DOHH2 (cell line): ENCODE measurements around the gene ABR.

ENCODE experiments used
- H3F3A ChIP-seq: fragments of 200-600 bp; sonication (generic), shearing (Covaris generic); 2 replicates; pipeline ENCODE4 v1.6.0; 2016; ENCODE audit warnings: antibody characterized with exemption, mild to moderate bottlenecking; ENCODE audit not compliant: control insufficient read depth, insufficient read depth
- H3K27ac ChIP-seq: fragments of 200-600 bp; sonication (generic); 2 replicates; pipeline ENCODE4 v1.5.1; 2014; ENCODE audit warnings: low read depth, mild to moderate bottlenecking, low read length, moderate library complexity
- H3K27me3 ChIP-seq: fragments of 200-600 bp; sonication (generic); 2 replicates; pipeline ENCODE4 v1.6.1; 2014; ENCODE audit warnings: mild to moderate bottlenecking, low read length, mixed read lengths; ENCODE audit not compliant: control insufficient read depth
- H3K36me3 ChIP-seq: fragments of 200-600 bp; sonication (generic); 2 replicates; pipeline ENCODE4 v1.6.1; 2014; ENCODE audit warnings: mild to moderate bottlenecking, low read length, moderate library complexity, mixed read lengths; ENCODE audit not compliant: control insufficient read depth
- H3K4me1 ChIP-seq: fragments of 200-600 bp; sonication (generic); 2 replicates; pipeline ENCODE4 v1.6.1; 2014; ENCODE audit warnings: mild to moderate bottlenecking, low read length, mixed read lengths; ENCODE audit not compliant: control insufficient read depth
- H3K4me2 ChIP-seq: fragments of 200-600 bp; sonication (generic); 2 replicates; pipeline ENCODE4 v1.6.0; 2014; ENCODE audit warnings: mild to moderate bottlenecking, low read length, moderate library complexity
- H3K4me3 ChIP-seq: fragments of 200-600 bp; sonication (generic); 2 replicates; pipeline ENCODE4 v1.5.1; 2014; ENCODE audit warnings: mild to moderate bottlenecking, low read length, mixed read lengths
- H3K79me2 ChIP-seq: fragments of 200-600 bp; sonication (generic); 2 replicates; pipeline ENCODE4 v1.6.1; 2014; ENCODE audit warnings: mild to moderate bottlenecking, low read length, mixed read lengths; ENCODE audit not compliant: control insufficient read depth
- H3K9me2 ChIP-seq: fragments of 200-600 bp; sonication (generic); replicated peaks from 2 replicates; pipeline ENCODE4 v1.6.1; 2014; ENCODE audit warnings: mild to moderate bottlenecking, low read length, mixed read lengths; ENCODE audit not compliant: control insufficient read depth
- H3K9me3 ChIP-seq: fragments of 200-600 bp; sonication (generic); 2 replicates; pipeline ENCODE4 v1.6.1; 2014; ENCODE audit warnings: antibody characterized with exemption, low read length, mixed read lengths; ENCODE audit not compliant: control insufficient read depth, insufficient read depth
- H4K20me1 ChIP-seq: fragments of 200-600 bp; sonication (generic); 2 replicates; pipeline ENCODE4 v1.6.0; 2014; ENCODE audit warnings: low read depth, mild to moderate bottlenecking, antibody characterized with exemption, low read length, moderate library complexity; ENCODE audit not compliant: control insufficient read depth, insufficient read depth
- EZH2phosphoT487 ChIP-seq: fragments of 200-600 bp; sonication (generic); IDR thresholded peaks from 2 replicates; pipeline ENCODE4 v1.6.1; 2017; ENCODE audit warnings: borderline replicate concordance, mild to moderate bottlenecking, antibody characterized with exemption, low read length, moderate library complexity, mixed read lengths
- TF ChIP-seq, protein P1 (sequence below): fragments of 200-600 bp; sonication (generic); IDR thresholded peaks from one replicate; pipeline ENCODE4 v1.5.1; 2014; ENCODE audit warnings: antibody characterized with exemption, mild to moderate bottlenecking, low read depth, low read length; ENCODE audit not compliant: poor library complexity, severe bottlenecking

Gene ABR

DNA sequence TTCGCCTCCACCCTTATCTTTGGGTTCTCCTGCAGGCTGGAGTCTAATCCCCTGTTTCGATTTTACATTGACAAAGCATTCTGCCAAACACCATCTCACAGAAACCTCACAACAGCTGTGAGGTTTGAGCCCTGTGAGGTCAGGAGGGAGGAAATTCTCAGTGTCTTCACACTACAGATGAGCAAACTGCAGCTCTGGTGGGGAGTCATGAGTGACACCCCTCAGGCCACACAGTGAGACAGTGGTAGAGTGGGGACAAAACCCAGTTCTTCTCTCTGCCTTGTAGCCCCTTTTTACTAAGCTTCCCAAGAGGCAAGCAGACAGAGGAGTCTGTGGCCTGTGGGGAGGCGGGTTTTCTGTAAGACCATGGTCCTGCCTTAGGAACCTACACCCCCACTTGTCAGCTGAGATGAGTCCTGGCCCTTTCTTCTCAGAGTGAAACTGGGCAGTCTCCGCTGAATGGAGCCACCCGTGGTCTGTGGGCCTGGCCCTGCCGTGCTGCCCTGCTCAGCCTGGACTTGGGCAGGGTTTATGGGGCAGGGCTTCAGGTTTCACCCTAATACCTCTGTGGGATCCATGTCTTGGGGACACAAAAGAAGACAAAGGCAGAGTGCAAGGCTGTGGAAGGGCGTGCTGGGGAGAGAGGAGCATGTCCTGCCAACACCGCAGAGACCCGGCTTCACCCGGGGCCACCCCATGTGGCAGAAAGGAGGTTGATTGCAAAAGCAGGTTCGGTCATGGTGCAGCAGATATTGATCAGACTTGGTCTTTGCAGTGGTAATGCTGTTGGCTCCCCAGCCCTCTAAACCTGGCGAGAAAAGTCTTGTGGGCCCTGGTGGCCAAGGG lies 59.0 kb downstream of the ABR start:
- Histone ChIP-seq H3K9me2 (no peaks in the 10 kb centered on the region), H4K20me1 (peaks cover 8% of the 10 kb centered on the region; the same call in 1 of the 2 replicates), H3F3A (no peaks in the 10 kb centered on the region), H3K4me2 (no peak overlapping the region), H3K27me3 (no peaks in the 10 kb centered on the region), H3K9me3 (peaks cover 12% of the 10 kb centered on the region; the same call in 1 of the 2 replicates), H3K4me3 (no peak overlapping the region), H3K4me1 (peaks cover 30% of the 10 kb centered on the region), H3K27ac (no peak overlapping the region), H3K79me2 (peaks cover 71% of the 10 kb centered on the region), H3K36me3 (peaks cover 56% of the 10 kb centered on the region)
- TF ChIP-seq, protein P1, sequence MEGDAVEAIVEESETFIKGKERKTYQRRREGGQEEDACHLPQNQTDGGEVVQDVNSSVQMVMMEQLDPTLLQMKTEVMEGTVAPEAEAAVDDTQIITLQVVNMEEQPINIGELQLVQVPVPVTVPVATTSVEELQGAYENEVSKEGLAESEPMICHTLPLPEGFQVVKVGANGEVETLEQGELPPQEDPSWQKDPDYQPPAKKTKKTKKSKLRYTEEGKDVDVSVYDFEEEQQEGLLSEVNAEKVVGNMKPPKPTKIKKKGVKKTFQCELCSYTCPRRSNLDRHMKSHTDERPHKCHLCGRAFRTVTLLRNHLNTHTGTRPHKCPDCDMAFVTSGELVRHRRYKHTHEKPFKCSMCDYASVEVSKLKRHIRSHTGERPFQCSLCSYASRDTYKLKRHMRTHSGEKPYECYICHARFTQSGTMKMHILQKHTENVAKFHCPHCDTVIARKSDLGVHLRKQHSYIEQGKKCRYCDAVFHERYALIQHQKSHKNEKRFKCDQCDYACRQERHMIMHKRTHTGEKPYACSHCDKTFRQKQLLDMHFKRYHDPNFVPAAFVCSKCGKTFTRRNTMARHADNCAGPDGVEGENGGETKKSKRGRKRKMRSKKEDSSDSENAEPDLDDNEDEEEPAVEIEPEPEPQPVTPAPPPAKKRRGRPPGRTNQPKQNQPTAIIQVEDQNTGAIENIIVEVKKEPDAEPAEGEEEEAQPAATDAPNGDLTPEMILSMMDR: no peak
- TF ChIP-seq EZH2phosphoT487: no peak

DNA sequence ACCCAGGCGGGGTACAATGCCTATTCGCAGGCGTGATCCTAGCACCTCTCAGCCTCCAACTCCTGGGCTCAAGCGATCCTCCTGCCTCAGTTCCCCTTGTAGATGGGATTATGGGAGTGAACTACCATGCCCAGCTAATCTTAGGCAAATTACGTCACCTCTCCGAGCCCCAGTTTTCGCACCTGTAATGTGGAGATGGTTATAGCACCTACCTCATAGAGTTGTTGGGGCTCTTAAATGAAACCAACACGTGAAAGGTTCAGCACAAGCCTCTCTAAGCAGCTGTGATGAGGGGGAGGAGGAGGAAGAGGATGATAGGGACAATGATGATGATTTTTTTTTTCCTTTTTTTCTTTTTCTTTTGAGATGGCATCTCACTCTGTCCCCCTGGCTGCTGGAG lies 59.9 kb downstream of the ABR start:
- Histone ChIP-seq H3K27ac (no peak overlapping the region), H3K79me2 (peaks cover 70% of the 10 kb centered on the region), H3K36me3 (peaks cover 57% of the 10 kb centered on the region), H3F3A (no peaks in the 10 kb centered on the region), H3K4me3 (no peak overlapping the region), H3K4me2 (no peak overlapping the region), H3K4me1 (peaks cover 23% of the 10 kb centered on the region), H4K20me1 (peaks cover 8% of the 10 kb centered on the region; the same call in 1 of the 2 replicates), H3K9me3 (peaks cover 12% of the 10 kb centered on the region; the same call in 1 of the 2 replicates), H3K9me2 (no peaks in the 10 kb centered on the region), H3K27me3 (no peaks in the 10 kb centered on the region)
- TF ChIP-seq EZH2phosphoT487: no peak
- TF ChIP-seq, protein P1: no peak

DNA sequence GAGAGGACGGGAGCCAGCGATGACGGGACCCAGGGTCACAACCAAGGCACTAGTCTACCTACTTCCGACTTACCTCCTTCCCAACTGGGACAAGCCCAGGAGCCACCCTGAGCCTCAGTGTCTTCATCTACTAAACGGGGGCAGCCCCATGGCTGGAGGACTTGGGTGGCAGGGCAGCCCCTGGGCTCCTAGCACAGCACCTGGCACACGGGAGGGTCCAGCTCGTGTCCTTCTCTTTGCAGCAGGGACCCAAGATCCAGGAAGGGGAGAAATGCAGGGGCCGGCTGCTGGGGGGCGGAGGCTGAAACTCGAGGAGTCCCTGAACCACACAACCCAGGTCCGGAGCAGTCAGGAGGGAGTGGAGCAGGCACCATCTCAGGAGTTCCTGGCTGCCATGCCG lies 63.2 kb downstream of the ABR start:
- TF ChIP-seq, protein P1: no peak
- TF ChIP-seq EZH2phosphoT487: no peak
- H3K9me2 ChIP-seq: no peaks in the 10 kb centered on the region
- H4K20me1 ChIP-seq: 0 out of 2 replicates have a peak, but pooled peaks cover 2% of the 10 kb centered on the region
- no peaks in the 10 kb centered on the region for H3F3A ChIP-seq
- peaks cover 29% of the 10 kb centered on the region for H3K36me3 ChIP-seq
- peaks cover 15% of the 10 kb centered on the region for H3K4me1 ChIP-seq
- peaks cover 12% of the 10 kb centered on the region; the same call in 1 of the 2 replicates for H3K9me3 ChIP-seq
- no peak overlapping the region for H3K4me2 ChIP-seq
- no peaks in the 10 kb centered on the region for H3K27me3 ChIP-seq
- no peak overlapping the region for H3K4me3 ChIP-seq
- H3K79me2 ChIP-seq: peaks cover 61% of the 10 kb centered on the region
- no peak overlapping the region for H3K27ac ChIP-seq
